ENCODE results near the gene TANGO2.

The TANGO2 gene

GRCh38 chr22:19995611-19996339, 25.1 kb upstream of the TANGO2 start:
- Histone ChIP-seq H3K9me3 (no peaks in the 10 kb centered on the region), H3K4me3 (no peak overlapping the region), H3K4me1 (0 out of 2 replicates have a peak, but pooled peaks cover 3% of the 10 kb centered on the region), H3K27me3 (ENCODE audit: low read depth) (no peaks in the 10 kb centered on the region), H3K36me3 (replicated peaks) (no peaks in the 10 kb centered on the region)
- no peak for DNase-seq (ENCODE audit: low spot score in 2 of 2)
- in situ Hi-C loops (cut with MboI; ENCODE audit: low sequenced_read_pairs): no loop called here

GRCh38 chr22:19996694-19997384, 24.1 kb upstream of the TANGO2 start:
- no peak for DNase-seq (ENCODE audit: low spot score in 2 of 2)
- in situ Hi-C loops (cut with MboI; ENCODE audit: low sequenced_read_pairs): no loop called here
- H3K27me3 ChIP-seq (ENCODE audit: low read depth): no peaks in the 10 kb centered on the region
- no peak overlapping the region for H3K4me3 ChIP-seq
- no peaks in the 10 kb centered on the region for H3K9me3 ChIP-seq
- H3K36me3 ChIP-seq (replicated peaks): no peaks in the 10 kb centered on the region
- H3K4me1 ChIP-seq: 0 out of 2 replicates have a peak, but pooled peaks cover 3% of the 10 kb centered on the region

- Histone ChIP-seq H3K4me1 (0 out of 2 replicates have a peak, but pooled peaks cover 3% of the 10 kb centered on the region), H3K4me3 (no peak overlapping the region), H3K9me3 (no peaks in the 10 kb centered on the region), H3K27me3 (ENCODE audit: low read depth) (no peaks in the 10 kb centered on the region), H3K36me3 (replicated peaks) (no peaks in the 10 kb centered on the region)
- no peak for DNase-seq (ENCODE audit: low spot score in 2 of 2)
- in situ Hi-C loops (cut with MboI; ENCODE audit: low sequenced_read_pairs): no loop called here
Measured at GRCh38 chr22:19997561-19998231, 23.2 kb upstream of the TANGO2 start.

GRCh38 chr22:19998232-19998951, 22.5 kb upstream of the TANGO2 start:
- Histone ChIP-seq H3K27me3 (ENCODE audit: low read depth) (no peaks in the 10 kb centered on the region), H3K9me3 (no peaks in the 10 kb centered on the region; the same call in 1 of the 2 replicates), H3K4me1 (0 out of 2 replicates have a peak, but pooled peaks cover 3% of the 10 kb centered on the region), H3K36me3 (replicated peaks) (no peaks in the 10 kb centered on the region), H3K4me3 (no peak overlapping the region)
- DNase-seq (ENCODE audit: low spot score in 2 of 2): no peak
- in situ Hi-C loops (cut with MboI; ENCODE audit: low sequenced_read_pairs): no loop called here

- Histone ChIP-seq H3K4me1 (0 out of 2 replicates have a peak, but pooled peaks cover 3% of the 10 kb centered on the region), H3K4me3 (no peak overlapping the region), H3K36me3 (replicated peaks) (no peaks in the 10 kb centered on the region), H3K27me3 (ENCODE audit: low read depth) (no peaks in the 10 kb centered on the region), H3K9me3 (peaks cover 4% of the 10 kb centered on the region)
- in situ Hi-C loops (cut with MboI; ENCODE audit: low sequenced_read_pairs): no loop called here
- DNase-seq (ENCODE audit: low spot score in 2 of 2): no peak
Measured at GRCh38 chr22:19998991-19999820, 21.7 kb upstream of the TANGO2 start.

GRCh38 chr22:20000246-20001081, 20.4 kb upstream of the TANGO2 start:
- no peak overlapping the region for H3K4me3 ChIP-seq
- 0 out of 2 replicates have a peak, but pooled peaks cover 3% of the 10 kb centered on the region for H3K4me1 ChIP-seq
- in situ Hi-C loops (cut with MboI; ENCODE audit: low sequenced_read_pairs): no loop called here
- no peaks in the 10 kb centered on the region for H3K36me3 ChIP-seq (replicated peaks)
- peak in 1 of 2 experiments; percentile 59 for DNase-seq (ENCODE audit: low spot score in 2 of 2)
- H3K9me3 ChIP-seq: peaks cover 4% of the 10 kb centered on the region
- no peaks in the 10 kb centered on the region for H3K27me3 ChIP-seq (ENCODE audit: low read depth)

- DNase-seq (ENCODE audit: low spot score in 2 of 2): no peak
- Histone ChIP-seq H3K27me3 (ENCODE audit: low read depth) (no peaks in the 10 kb centered on the region), H3K36me3 (replicated peaks) (no peaks in the 10 kb centered on the region), H3K9me3 (peaks cover 4% of the 10 kb centered on the region), H3K4me3 (no peak overlapping the region), H3K4me1 (0 out of 2 replicates have a peak, but pooled peaks cover 3% of the 10 kb centered on the region)
- in situ Hi-C loops (cut with MboI; ENCODE audit: low sequenced_read_pairs): no loop called here
Measured at GRCh38 chr22:20001082-20001638, 19.8 kb upstream of the TANGO2 start.

GRCh38 chr22:20002128-20002527, 18.8 kb upstream of the TANGO2 start:
- no peaks in the 10 kb centered on the region for H3K27me3 ChIP-seq (ENCODE audit: low read depth)
- no peak for DNase-seq (ENCODE audit: low spot score in 2 of 2)
- in situ Hi-C loops (cut with MboI; ENCODE audit: low sequenced_read_pairs): no loop called here
- H3K4me1 ChIP-seq: 0 out of 2 replicates have a peak, but pooled peaks cover 3% of the 10 kb centered on the region
- no peak overlapping the region for H3K4me3 ChIP-seq
- H3K36me3 ChIP-seq (replicated peaks): no peaks in the 10 kb centered on the region
- H3K9me3 ChIP-seq: peaks cover 4% of the 10 kb centered on the region

GRCh38 chr22:20002636-20003035, 18.3 kb upstream of the TANGO2 start:
- H3K4me3 ChIP-seq: no peak overlapping the region

GRCh38 chr22:20003304-20003703, 17.6 kb upstream of the TANGO2 start:
- Histone ChIP-seq H3K36me3 (replicated peaks) (no peaks in the 10 kb centered on the region), H3K27me3 (ENCODE audit: low read depth) (no peaks in the 10 kb centered on the region), H3K9me3 (peaks cover 4% of the 10 kb centered on the region), H3K4me1 (0 out of 2 replicates have a peak, but pooled peaks cover 3% of the 10 kb centered on the region), H3K4me3 (no peak overlapping the region)
- in situ Hi-C loops (cut with MboI; ENCODE audit: low sequenced_read_pairs): no loop called here
- no peak for DNase-seq (ENCODE audit: low spot score in 2 of 2)

More at GRCh38 chr22:20002636-20003035, 18.3 kb upstream of the TANGO2 start:
- Histone ChIP-seq H3K9me3 (peaks cover 4% of the 10 kb centered on the region), H3K27me3 (ENCODE audit: low read depth) (no peaks in the 10 kb centered on the region), H3K4me1 (0 out of 2 replicates have a peak, but pooled peaks cover 3% of the 10 kb centered on the region), H3K36me3 (replicated peaks) (no peaks in the 10 kb centered on the region)
- DNase-seq (ENCODE audit: low spot score in 2 of 2): no peak
- in situ Hi-C loops (cut with MboI; ENCODE audit: low sequenced_read_pairs): no loop called here

- no peak overlapping the region for H3K4me3 ChIP-seq
- peaks cover 4% of the 10 kb centered on the region for H3K9me3 ChIP-seq
- no peak for DNase-seq (ENCODE audit: low spot score in 2 of 2)
- H3K27me3 ChIP-seq (ENCODE audit: low read depth): no peaks in the 10 kb centered on the region
- in situ Hi-C loops (cut with MboI; ENCODE audit: low sequenced_read_pairs): no loop called here
- no peaks in the 10 kb centered on the region for H3K36me3 ChIP-seq (replicated peaks)
- 0 out of 2 replicates have a peak, but pooled peaks cover 3% of the 10 kb centered on the region for H3K4me1 ChIP-seq
Measured at GRCh38 chr22:20004464-20004863, 16.4 kb upstream of the TANGO2 start.
